Ishikawa (cell line): ENCODE results near the gene SERTAD3.

Experiments
- CEBPB ChIP-seq: IDR thresholded peaks from 2 replicates; pipeline ENCODE4 v1.6.1; 2012
- MAX ChIP-seq: IDR thresholded peaks from 2 replicates; pipeline ENCODE4 v1.6.1; 2012
- RAD21 ChIP-seq: IDR thresholded peaks from 2 replicates; pipeline ENCODE4 v1.6.1; 2012; ENCODE audit warnings: low read depth
- REST ChIP-seq: IDR thresholded peaks from 2 replicates; pipeline ENCODE4 v1.6.1; 2012; ENCODE audit warnings: low read depth, mild to moderate bottlenecking
- TEAD4 ChIP-seq: IDR thresholded peaks from 2 replicates; pipeline ENCODE4 v1.6.1; 2012

GRCh38 chr19:40493778-40494177 is 49.6 kb upstream of the SERTAD3 start:
- TF ChIP-seq CEBPB (no peak), TEAD4 (no peak), MAX (no peak), RAD21 (no peak), REST (no peak)
